Inflammatory macrophage treated with lipopolysaccharide for 4 hours (primary cell): ENCODE results near the gene TMEM131L.
"Not testable (repeated sequence)": the region's sequence is repeated elsewhere in the genome, so short reads cannot be mapped to it uniquely, and the experiment has no call there.

Source experiments
- DNase-seq: peaks from one replicate; pipeline ENCODE4 v3.0.0-alpha.2; 2020

TMEM131L gene, protein sequence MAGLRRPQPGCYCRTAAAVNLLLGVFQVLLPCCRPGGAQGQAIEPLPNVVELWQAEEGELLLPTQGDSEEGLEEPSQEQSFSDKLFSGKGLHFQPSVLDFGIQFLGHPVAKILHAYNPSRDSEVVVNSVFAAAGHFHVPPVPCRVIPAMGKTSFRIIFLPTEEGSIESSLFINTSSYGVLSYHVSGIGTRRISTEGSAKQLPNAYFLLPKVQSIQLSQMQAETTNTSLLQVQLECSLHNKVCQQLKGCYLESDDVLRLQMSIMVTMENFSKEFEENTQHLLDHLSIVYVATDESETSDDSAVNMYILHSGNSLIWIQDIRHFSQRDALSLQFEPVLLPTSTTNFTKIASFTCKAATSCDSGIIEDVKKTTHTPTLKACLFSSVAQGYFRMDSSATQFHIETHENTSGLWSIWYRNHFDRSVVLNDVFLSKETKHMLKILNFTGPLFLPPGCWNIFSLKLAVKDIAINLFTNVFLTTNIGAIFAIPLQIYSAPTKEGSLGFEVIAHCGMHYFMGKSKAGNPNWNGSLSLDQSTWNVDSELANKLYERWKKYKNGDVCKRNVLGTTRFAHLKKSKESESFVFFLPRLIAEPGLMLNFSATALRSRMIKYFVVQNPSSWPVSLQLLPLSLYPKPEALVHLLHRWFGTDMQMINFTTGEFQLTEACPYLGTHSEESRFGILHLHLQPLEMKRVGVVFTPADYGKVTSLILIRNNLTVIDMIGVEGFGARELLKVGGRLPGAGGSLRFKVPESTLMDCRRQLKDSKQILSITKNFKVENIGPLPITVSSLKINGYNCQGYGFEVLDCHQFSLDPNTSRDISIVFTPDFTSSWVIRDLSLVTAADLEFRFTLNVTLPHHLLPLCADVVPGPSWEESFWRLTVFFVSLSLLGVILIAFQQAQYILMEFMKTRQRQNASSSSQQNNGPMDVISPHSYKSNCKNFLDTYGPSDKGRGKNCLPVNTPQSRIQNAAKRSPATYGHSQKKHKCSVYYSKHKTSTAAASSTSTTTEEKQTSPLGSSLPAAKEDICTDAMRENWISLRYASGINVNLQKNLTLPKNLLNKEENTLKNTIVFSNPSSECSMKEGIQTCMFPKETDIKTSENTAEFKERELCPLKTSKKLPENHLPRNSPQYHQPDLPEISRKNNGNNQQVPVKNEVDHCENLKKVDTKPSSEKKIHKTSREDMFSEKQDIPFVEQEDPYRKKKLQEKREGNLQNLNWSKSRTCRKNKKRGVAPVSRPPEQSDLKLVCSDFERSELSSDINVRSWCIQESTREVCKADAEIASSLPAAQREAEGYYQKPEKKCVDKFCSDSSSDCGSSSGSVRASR (N-terminal part only)

DNA sequence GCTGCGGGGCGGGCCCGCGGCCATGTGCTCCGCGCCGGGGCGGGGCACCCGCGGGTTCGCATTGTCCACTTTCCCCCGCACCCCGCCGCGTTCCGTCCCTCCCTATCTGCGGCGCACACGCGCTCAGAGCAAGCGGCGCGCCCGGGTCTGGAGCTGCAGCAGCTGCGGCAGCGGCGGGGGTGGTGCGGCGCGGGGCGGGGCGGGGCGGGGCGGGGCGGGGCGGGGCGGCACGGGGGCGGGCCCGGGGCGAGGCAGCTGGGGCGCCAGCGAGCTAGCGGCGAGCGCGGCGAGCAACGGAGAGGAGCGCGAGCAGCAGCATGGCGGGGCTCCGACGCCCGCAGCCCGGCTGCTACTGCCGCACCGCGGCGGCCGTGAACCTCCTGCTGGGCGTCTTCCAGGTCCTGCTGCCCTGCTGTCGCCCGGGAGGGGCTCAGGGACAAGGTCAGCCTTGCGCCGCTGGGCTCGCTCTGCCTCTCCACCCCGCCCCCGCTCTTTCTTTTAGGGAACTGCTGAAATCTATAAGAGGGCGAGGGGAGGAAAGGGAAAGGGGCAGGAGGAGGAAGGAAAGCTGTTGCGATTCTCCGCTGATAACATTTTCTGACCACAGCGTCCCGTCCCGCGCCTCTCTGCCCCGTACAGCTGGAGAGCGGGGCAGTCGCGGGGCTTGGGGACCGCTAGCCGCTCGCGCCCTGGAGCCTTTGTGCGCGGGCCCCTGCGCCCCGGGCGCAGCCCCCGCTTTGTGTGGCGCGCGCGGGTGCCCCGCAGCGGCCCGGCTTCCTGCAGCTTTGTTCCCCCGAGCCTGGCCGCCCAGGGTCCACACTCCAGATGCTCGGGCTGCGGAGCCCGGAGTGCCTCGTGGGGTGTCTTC is at the start of gene TMEM131L:
Gene TMEM131L, plus strand, starts transcription at position 280 of the 868 bp plus-strand sequence. Its CDS starts 38 bp downstream, at position 318.
- DNase-seq = peak; percentile 78

DNA sequence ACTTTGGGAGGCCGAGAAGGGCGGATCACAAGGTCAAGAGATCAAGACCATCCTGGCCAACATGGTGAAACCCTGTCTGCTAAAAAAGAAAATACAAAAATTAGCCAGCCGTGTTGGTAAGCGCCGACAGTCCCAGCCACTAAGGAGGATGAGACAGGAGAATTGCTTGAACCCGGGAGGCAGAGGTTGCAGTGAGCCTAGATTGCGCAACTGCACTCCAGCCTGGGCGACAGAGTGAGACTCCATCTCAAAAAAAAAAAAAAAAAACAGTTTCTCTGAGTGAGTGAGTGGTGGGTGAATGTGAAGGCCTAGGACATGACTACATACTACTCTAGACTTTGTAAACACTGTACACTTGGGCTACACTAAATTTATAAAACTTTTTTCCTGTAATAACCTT is 49.7 kb upstream of the TMEM131L start:
- DNase-seq = not testable (repeated sequence)

DNA sequence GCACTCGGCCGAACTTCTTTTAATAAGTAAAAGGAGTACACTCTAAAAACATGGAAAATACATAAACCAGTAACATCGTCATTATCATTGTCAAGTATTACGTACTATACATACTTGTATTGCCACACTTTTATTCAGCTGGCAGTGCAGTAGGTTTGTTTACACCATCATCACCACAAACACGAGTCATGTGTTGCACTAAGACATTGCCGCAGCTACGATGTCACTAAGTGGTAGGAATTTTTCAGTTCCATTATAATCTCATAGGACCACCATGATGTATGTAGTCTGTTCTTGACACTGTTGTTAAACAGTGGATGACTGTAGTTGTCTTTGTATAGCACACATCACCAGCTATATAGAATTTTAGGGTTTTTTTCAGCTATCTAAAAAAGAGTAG is 48.0 kb upstream of the TMEM131L start:
- DNase-seq = peak; percentile 23

DNA sequence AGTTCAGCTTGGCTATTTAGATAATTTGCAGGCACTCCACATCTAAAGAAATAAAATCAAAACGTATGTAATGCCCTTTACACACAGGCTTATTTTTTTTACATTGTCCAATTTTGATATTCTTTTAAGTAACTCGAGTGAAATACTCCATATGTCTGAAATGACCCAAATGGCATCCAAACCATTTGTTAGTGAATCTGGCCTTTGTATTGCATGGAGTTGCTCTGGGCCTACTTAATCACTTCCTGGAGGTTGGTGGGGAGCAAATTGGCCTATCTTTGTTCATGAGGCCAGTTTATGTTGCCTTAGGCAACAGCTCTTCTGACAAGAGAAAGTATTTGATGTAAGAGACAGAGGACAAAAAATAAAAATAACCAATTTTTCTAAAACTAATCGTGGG is 47.6 kb upstream of the TMEM131L start:
- DNase-seq = no peak

DNA sequence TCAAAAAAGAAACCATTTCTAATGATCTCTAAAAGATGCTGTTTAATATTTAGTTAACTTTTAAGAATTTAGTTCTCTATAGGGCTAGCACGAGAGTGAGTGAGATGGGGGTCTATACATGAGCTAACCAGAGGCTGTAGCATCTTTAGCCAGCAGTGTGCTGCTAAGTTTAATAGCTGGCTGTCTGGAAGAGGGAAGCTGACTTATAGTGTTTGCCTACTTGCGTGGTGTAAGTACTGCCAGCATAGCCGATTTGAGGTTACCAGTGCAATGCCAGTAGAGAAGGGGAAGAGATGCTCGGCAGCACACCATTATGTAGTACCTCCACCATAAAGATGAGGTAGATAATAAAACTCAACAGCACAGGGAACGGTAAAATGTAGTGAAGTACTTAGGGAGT is 47.1 kb upstream of the TMEM131L start:
- no peak for DNase-seq

DNA sequence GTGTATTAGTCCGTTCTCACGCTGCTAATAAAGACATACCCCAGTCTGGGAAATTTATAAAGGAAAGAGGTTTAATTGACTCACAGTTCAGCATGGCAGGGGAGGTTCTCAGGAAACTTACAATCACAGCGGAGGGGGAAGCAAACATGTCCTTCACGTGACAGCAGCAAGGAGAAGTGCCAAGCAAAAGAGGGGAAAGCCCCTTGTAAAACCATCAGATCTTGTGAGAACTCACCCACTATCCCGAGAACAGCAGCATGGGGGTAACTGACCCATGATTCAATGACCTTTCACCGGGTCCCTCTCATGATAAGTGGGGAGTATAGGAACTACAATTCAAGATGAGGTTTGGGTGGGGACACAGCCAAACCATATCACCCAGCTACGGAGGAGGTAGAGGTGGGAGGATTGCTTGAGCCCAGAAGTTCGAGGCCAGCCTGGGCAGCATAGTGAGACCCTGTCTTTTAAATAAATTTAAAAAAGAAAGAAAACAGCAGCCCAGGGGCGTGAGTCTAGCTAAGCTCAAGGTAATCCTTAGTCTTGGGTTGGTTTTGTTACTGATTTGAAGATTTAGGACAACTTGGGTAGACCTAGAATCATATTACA is 46.4 kb upstream of the TMEM131L start:
- peak; percentile 34 for DNase-seq

DNA sequence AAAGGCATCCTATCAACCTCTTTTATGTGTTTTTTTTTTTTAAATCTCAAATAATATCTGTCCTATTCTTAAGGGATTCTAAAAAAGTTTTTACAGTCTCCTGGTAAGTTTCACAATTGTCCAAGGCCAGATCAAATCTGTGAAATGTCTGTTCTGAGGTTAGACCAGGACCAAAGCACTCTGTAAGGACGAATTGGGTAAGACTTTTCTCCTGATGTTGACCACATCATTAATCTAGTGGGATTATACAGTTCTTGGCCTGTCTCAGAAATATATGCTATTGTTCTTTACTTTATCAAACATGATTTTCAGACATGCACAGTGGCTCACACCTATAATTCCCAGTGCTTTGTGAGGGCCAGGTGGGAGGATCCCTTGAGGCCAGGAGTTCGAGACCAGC is 45.8 kb upstream of the TMEM131L start:
- DNase-seq = no peak

DNA sequence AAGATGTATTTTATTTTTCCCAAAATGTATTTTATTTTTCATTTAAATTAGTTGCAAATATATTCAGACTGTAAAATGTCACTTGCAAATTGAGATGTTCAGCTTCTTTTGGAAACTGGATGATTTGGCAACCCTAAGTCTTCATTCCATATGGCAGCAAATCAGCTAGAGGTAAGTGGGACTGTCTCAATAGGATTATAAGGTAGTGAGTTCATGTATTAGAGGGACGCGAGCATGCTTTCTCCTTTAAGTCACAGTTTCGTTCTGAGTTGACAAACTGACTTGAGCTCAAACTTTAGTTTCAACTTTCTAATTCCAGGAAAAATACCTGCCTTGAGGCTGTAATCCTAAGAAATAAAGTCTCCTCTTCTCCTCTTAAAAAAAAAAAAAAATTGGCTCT is 44.2 kb upstream of the TMEM131L start:
- no peak for DNase-seq

DNA sequence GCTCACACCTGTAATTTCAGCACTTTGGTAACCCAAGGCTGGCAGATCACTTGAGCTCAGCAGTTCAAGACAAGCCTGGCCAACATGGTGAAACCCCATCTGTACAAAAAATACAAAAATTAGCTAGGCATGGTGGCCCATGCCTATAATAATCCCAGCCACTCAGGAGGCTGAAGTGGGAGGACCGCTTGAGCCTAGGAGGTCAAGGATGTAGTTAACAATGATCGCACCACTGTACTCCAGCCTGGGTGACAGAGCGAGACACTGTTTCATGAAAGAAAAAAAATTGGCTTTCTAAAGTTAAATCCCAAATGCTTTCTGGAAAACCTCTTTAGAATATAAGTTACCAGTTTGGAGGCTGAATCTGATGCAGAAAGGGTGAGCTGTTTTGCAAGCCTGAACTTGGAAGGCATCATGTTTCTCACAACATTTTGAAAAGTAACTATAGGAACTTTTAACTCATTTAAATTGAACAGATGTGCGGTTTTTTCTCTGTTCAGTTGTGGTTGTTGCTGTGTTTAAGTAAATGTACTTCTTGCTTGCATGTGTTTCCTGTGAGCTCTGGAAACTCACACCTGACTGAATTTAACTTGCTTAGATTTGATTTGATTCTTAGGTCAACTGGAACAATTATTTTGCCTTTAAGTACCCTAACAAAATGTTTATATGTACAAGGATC is 39.8 kb upstream of the TMEM131L start:
- DNase-seq = no peak

DNA sequence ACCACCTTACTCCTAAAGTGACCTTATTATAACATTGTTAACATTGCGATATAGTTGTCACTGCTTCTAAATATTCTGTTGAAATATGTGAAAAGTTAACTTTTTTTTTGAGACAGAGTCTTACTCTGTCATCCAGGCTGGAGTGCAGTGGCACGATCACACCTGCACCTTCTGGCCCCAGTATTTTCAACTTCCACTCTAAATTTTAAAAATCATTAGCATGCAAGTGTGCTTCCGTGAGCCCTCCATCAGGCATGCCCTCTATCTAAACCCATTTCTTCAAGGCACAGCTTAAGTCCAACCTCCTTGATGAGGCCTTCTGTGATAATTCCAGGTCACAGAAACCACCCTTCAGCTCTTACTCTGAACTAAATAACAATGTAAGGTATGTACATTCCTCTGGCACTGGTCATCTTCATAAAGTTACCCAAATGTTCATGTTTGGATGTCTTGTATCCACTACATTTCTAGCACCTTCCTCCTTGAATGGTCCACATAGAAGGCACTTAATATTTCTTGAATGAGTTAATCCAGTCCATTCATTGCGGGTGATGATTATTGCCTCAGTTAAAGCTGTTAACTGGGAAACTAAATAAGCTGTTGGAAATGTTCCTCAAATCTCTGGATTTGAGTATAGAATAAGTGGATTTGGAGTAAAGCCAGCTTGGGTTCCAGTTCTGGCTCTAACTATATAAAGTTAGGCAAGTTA is 38.6 kb upstream of the TMEM131L start:
- DNase-seq = no peak

DNA sequence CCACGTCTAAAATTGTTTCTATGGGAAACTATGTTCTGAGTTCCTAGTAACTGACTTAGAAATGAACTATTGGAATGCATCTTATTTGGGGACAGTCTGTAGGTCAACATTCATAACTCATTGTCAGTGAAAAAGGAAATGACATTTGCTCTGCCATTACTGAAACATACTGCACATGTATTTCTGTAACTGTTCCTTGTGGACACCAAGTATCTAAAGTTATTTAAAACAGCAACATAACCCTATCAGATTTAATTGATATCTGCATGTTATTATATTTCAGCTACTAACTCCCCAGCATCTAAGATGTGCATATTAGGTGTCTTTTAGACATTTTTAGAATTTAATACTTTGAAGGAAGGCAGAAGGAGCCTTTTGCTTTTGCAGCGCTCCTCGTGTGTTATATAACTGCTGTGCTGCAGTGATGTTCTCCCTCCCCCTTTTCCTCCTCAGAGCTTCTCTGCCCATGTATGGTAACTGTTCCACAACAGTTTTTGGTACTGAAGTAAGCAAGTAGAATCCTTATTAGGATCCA is 37.2 kb upstream of the TMEM131L start:
- DNase-seq = no peak

DNA sequence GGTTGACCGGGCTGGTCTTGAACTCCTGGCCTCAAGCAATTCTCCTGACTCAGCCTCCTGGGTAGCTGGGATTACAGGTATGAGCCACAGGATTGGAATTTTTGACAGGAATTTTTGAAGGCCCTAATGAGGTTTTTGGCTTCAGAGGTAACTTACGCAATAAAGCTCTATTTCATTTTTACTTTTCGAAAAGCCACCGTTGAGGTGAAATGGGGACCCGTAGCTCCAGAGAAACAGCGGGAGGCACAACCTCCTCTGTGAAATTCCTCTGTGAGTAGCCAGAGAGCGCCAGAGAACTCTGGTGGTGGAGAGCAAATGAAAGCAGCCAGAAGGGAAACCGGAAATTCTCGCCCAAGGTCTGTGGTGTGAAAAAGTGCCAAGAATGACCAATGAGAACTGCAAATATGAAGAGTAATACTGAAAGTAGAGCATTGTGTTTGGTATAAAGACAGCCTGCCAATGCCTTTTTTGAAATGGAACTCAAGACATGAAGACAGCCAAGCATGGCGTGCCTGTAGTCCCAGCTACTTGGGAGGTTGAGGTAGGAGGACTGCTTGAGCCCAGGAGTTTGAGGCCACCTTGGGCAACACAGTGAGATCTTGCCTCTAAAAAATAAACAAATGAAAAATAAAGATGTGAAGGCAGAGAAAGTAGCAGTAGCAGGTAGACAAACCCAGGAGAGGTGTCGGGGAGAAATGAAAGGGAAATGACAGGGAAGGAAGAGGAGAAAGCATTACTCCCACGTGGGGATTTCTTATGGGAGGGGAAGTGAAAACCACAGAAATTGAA is 33.0 kb upstream of the TMEM131L start:
- peak; percentile 94 for DNase-seq

DNA sequence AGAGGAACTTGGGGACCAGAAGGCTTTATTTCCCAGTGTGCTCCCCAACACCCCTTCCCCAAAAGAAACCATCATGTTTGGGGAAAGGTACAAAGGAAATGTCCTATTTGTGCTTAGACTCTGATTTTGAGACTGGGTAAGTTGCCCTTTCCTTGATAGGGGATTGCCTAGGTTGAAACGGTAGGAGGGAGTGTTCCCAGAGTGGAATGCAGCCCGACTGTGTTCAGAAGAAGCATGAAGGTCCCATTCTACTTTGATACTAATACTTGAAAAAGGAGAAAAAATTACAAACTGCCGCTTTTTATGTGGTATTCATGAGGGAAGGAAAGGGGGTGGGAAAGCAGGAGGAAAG is 32.4 kb upstream of the TMEM131L start:
- no peak for DNase-seq

DNA sequence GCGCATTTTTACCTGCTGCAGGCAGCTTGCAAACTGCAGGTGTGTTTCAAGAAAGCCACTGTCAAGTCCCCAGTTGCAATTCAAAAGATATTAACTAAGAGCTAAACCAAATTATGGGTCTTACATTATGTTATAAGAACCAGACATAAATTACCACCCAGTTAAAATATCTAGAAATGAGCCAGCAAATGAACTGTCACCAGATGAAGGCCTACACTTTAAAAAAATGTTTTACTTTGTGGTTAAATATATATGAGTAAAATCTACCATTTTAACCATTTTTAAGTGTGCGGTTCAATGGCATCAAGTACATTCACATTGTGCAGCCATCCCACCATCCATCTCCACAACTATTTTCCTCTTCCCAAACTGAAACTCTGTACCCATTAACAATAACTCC is 32.0 kb upstream of the TMEM131L start:
- no peak for DNase-seq

DNA sequence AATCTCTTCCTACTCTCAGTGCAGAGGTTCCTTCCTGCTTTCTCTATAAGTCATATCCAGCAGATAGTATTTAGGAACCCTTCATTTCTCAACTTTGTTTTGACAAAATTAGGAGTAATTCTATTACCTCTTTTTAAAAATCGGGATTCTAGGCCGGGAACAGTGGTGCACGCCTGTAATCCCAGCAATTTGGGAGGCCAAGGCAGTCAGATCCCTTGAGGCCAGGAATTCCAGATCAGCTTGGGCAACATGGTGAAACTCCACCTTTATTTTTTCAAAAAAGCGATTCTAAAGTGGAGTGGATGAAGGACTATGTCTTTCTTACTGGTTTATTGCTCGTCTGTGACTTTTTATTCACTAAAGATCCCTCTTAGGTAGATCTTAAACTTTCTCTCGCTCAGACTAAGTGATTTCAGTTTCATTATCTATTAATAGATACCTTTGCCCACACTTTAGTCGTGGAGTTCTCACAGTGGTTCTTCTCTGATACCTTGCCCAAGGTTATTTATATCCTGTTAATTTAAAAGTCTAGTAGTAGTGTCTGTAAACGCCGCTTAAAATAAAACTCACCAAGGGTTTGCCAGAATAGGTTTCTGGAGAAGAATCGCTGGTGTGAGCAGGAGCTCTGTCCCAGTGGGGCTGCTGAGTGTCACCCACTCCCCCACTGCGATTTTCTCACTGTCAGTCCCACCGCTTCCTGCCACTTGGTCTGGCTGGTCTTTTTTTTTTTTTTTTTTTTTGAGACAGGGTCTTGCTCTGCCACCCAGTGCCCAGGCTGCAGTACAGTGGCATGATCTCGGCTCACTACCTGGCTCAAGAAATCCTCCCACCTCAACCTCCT is 27.0 kb upstream of the TMEM131L start:
- DNase-seq = no peak

DNA sequence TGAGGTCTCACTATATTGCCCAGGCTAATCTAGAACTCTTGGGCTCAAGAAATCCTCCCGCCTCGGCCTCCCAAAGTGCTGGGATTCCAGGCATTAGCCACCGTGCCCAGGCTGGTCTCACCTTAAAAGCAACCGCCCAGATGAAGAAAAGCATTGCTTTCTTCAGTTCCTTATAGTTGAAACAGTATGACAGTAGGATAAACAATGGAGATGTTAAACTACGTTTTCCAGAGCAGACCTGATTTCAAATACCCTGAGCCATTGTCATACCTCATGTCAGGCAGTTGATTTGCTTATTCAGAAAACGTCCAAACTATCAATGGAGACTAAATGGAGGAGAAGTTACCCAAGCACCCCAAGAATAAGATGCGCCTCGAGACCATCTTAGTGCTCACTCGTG is 26.3 kb upstream of the TMEM131L start:
- no peak for DNase-seq

DNA sequence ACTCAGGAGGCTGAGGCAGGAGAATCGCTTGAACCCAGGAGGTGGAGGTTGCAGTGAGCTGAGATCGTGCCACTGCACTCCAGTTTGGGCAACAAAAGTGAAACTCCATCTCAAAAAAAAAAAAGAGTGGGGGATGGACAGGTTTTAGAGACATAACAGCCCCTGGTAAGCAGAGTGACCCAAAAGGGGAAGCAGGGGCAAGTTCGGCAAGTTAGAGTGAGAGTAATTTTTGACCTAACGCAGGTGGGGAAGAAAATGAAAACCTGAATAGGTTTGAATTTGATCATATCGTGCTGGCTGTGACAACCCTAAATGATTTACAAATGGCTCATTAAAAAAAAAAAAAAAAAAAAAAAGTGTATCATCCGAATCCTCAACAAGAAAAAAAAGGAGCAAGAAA is 25.7 kb upstream of the TMEM131L start:
- DNase-seq = no peak

DNA sequence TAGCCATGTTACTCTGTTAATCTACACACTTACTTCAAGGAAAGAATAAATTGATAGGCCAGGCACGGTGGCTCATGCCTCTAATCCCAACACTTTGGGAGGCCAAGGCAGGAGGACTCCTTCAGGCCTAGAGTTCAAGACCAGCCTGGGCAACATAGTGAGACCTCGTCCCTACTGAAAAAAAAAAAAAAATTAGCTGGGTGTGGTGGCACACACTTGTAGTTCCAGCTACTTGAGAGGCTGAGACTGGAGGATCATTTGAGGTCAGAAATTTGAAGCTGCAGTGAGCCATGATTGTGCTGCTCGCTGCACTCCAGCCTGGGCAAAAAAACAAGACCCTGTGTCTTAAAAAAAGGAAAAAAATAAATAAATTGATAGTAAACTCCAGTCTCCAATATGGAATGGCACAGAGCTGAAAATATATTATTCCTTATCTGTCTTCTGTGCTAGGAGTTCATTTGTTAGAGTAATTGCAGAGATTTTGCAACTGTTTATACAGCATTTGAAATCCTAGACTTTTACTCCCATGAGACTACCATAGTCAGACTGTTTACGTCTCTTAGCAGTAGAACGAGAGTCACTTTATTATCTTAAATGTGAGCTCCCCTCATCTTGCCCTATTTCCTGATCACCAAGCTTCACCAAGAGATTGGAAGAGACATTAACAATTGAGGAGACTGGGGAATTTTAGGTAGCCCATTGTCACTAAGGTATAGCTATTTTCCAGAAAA is 18.8 kb upstream of the TMEM131L start:
- DNase-seq = no peak
